ENCODE data around the gene METTL13. TPM values are rescaled to one million over a fixed set of nuclear protein-coding genes. Genes with fewer than 3 reads are reported as not detected.

Gene METTL13
- total and polyA plus RNA-seq, 11 donors = 5.0 to 29.2 (median 14.8) TPM

GRCh38 chr1:171741872-171742576, 39.4 kb upstream of the METTL13 start, which contains the start of gene VAMP4:
VAMP4 (minus strand) TSS chr1:171742065; CDS start chr1:171738414, 3,651 bp downstream.
- intact Hi-C loops (cut with DNase I) = loop anchor here in 8 of 10 donors (1.0 to 5.0 kb wide), 6 partner anchors 39 to 97 kb away; partner anchors contain the start of gene METTL13 (in 7 of the 8)

GRCh38 chr1:171742577-171742922, 38.9 kb upstream of the METTL13 start:
- DNase-seq = peak; percentile 41 to 63 (median 45)
- ATAC-seq = peak; percentile 44 to 68 (median 58)
- intact Hi-C loops (cut with DNase I) = loop anchor here in 8 of 10 donors (1.0 to 5.0 kb wide), 5 partner anchors 38 to 95 kb away; partner anchors contain the start of gene METTL13 (in 7 of the 8)
- H3K36me3 ChIP-seq = peaks cover 0 to 13% (median 6%) of the 10 kb centered on the region in 9 donors
- peak overlapping the region; percentile 68 to 96 (median 88) for H3K4me3 ChIP-seq
- WGBS, 4 donors = 0 to 1% (median 0%) methylated on average over 14 of the region's 14 CpGs
- peaks cover 0 to 48% (median 23%) of the 10 kb centered on the region in 12 donors for H3K4me1 ChIP-seq
- no peaks in the 10 kb centered on the region for H3K9me3 ChIP-seq
- H3K27me3 ChIP-seq = no peaks in the 10 kb centered on the region
- peak overlapping the region; percentile 86 to 98 (median 95) for H3K27ac ChIP-seq
- no peak for TF ChIP-seq CTCF (IDR thresholded peaks at IDR 0.05)
- TF ChIP-seq POLR2A (IDR thresholded peaks at IDR 0.05) = no peak

More at GRCh38 chr1:171741872-171742576, 39.4 kb upstream of the METTL13 start, which contains the start of gene VAMP4:
- WGBS, 4 donors = 0 to 1% (median 0%) methylated on average over 28 to 57 of the region's 57 CpGs
- Histone ChIP-seq H3K36me3 (peaks cover 0 to 18% (median 11%) of the 10 kb centered on the region in 9 donors), H3K4me1 (peaks cover 0 to 50% (median 23%) of the 10 kb centered on the region in 12 donors), H3K9me3 (no peaks in the 10 kb centered on the region), H3K27ac (peak within 1 kb of the TSS; percentile 86 to 98 (median 95)), H3K27me3 (no peaks in the 10 kb centered on the region), H3K4me3 (peak within 1 kb of the TSS; percentile 68 to 96 (median 88))
- TF ChIP-seq CTCF (IDR thresholded peaks at IDR 0.05) (no peak), POLR2A (IDR thresholded peaks at IDR 0.05) (peak in 1 of 2 donors; percentile 70)
- peak; percentile 89 to 94 (median 94) for ATAC-seq
- DNase-seq = peak; percentile 89 to 93 (median 90)

DNA sequence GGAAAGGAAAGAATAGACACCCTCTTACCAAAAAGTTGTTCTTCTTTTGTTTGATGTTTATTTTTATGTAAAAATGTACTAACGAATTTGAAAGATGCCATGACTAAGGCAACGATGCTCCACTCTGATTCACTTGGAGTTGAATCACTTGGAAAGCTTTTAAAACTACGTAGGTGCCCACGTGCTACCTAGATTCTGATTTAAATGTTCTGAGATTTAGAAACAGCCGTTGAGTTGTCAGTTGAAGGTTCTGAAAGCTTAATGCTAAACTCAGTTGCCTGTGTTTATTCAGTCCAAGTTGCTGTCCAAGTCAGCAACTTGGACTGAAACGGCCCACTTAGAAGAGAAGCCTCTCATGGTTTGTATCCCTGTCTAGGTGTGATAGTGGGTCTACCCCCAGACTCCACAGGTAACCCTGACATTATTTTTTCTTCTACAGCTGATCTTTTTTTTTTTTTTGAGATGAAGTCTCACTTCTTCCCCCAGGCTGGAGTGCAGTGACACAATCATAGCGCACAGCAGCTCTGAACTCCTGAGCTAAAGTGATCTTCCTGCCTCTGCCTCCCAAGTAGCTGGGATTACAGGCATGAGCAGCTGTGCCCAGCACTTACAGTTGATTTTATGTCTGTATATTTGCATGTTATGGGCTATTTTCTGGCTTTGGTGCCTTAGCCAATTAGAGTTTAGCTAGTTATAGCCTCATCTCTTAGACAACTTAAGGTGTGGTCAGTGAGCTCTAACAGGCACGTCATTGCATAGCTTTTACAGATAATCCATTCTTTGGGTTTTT, 38.2 kb upstream of the METTL13 start:
- Histone ChIP-seq H3K4me1 (peaks cover 0 to 44% (median 23%) of the 10 kb centered on the region in 12 donors), H3K27me3 (no peaks in the 10 kb centered on the region), H3K9me3 (no peaks in the 10 kb centered on the region), H3K4me3 (peak overlapping the region; percentile 68 to 96 (median 88)), H3K36me3 (peaks cover 0 to 5% (median 0%) of the 10 kb centered on the region in 9 donors), H3K27ac (peak overlapping the region; percentile 86 to 98 (median 95))
- TF ChIP-seq POLR2A (IDR thresholded peaks at IDR 0.05) (no peak), CTCF (IDR thresholded peaks at IDR 0.05) (no peak)
- intact Hi-C loops (cut with DNase I) = loop anchor here in 8 of 10 donors (1.0 to 5.0 kb wide), 5 partner anchors 38 to 96 kb away; partner anchors contain the start of gene METTL13 (in 7 of the 8)
- ATAC-seq (peak in 3 of 4 donors; percentile 11 to 35 (median 14)), DNase-seq (no peak)
- WGBS, 4 donors = 17 to 27% (median 20%) methylated on average over 8 of the region's 8 CpGs
